Stimulated activated CD4-positive, alpha-beta T cell treated with anti-CD3 and anti-CD28 coated beads, Interleukin-12 subunit alpha, Interleukin-12 subunit beta, amount 100 ng/mL, for 24 hours (primary cell): ENCODE results near the gene ATXN1.

Experiments
- DNase-seq, 2 experiments: peaks; one replicate each; pipeline ENCODE4 v3.0.0-alpha.2; 2020; ENCODE audit warnings: low read depth in 2 of 2

ATXN1 gene

DNA sequence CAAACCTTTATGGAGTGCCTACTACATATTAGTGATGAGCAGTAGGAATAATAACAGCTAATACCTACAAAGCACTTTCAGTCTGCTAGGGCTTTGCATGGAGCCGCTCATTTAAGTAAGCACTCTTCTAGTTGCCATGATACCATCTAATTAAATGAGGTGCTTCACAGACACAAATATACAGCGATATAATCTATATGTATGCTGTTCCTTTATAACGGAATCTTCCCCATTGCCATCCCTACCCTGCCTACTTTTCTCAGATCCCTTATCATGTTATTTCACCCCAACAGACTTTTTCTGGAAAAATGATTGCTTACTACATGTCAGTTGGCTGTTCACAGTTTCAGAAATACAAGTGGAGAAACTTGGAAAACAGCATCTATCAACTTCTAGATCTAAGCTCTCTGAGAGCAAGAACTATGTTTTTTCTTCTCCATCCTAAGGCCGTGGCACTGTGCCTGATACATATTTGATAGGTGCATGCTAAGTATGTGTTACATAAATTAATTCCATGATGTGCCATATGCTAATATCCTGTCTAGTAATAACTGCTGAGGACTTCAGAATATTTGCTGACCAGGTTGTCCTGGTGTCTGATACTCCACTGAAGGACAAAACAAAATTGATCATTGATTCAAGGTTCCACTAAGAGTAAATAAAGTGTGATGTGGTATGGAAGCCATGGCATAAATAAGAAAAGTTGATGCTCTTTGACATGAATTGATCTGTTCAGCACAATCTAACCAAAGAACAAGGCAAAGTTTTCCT lies 398.3 kb downstream of the ATXN1 start:
- no peak for DNase-seq

GRCh38 chr6:16362296-16362695 lies 399.0 kb downstream of the ATXN1 start:
- no peak for DNase-seq

DNA sequence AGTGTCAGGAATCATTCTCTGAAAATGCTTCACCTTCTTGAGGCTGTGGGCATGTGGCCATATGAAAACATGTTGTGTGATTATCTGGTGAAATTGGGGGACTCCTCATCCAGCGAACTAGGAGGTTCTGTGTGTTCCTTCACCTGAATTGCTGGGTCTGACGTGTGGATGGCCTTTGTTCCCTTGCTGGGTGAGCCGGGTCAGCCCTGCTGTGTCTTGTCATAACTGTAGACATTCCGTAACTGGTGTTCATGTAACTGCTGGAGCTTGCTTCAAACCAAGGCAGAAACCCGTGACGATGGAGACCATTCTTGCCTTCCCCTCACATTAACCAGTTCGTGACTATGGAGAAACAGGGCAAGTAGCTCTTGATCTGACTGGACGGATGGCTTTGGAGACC lies 399.4 kb downstream of the ATXN1 start:
- no peak for DNase-seq

GRCh38 chr6:16361121-16361520 lies 400.1 kb downstream of the ATXN1 start:
- DNase-seq, result no peak

- DNase-seq, result no peak
Observed at GRCh38 chr6:16360365-16360764, 400.9 kb downstream of the ATXN1 start.

- no peak for DNase-seq
Observed at GRCh38 chr6:16359563-16359962, 401.7 kb downstream of the ATXN1 start.

DNA sequence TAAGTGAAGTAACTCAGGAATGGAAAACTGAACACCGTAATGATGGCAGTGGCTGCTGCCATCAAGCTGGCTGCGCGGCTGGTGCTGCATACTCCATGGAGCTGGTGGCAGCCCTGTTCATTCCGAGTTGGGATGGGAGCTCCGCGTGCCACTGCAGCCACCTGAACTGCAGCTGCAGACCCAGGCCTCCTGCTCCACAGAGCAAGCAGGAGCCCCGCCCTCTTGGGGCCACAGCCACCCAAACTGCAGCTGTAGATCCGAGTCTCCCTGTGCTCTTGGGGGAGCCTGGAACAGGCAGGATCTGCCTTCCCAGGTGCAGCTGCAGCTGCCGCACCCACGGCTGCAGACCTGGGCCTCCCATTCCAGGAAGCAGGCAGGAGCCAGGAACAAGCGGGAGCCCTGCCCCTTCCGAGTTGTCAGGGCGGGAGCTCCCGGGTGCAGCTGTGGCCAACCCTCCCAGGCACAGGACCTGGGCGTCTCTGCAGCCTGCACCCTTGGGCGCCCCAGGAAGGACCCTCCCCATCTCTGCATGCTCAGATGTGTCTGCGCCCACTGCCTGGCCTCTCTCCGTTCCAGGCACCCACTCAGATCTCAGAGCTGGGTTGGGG lies 402.6 kb downstream of the ATXN1 start:
- DNase-seq, result no peak

GRCh38 chr6:16355699-16356446 lies 405.4 kb downstream of the ATXN1 start:
- no peak for DNase-seq

DNA sequence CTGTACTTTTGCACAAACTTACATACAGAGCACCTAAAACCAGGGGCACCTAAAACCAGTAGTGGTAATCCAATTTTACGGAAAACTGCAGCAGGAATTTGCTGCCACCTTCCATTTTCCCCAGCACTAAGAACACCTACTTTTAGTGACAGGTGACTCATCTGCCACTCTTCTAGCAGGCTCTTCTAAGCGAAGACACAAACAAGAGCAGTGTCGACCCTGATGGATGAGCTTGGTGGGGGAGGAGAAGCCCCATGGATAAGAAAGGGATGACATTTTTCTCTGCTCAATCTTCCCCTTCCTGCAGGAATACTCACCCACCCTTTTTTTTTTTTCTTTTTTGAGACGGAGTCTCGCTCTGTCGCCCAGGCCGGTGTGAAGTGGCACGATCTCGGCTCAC lies 406.0 kb downstream of the ATXN1 start:
- DNase-seq, result no peak

GRCh38 chr6:16354692-16355091 lies 406.6 kb downstream of the ATXN1 start:
- DNase-seq, result no peak

GRCh38 chr6:16352821-16353438 lies 408.3 kb downstream of the ATXN1 start:
- no peak for DNase-seq

DNA sequence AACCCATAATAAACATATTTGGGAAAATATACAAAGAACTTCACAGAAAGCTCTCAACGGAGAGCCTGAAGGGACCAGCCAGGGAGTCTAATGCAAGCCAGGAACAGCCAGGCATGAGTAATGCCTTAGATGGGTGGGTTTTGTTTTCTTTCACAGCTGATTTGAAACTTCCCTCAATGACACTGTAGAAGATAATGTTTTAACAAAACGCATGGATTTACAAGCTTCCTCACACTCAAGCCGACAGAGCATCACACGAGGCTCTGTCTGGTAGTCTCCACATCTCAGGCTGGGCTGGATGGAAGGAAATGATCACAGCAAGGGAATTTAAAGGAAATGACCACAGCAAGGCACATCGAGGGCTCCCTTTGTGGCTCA lies 409.0 kb downstream of the ATXN1 start:
- DNase-seq, result no peak

DNA sequence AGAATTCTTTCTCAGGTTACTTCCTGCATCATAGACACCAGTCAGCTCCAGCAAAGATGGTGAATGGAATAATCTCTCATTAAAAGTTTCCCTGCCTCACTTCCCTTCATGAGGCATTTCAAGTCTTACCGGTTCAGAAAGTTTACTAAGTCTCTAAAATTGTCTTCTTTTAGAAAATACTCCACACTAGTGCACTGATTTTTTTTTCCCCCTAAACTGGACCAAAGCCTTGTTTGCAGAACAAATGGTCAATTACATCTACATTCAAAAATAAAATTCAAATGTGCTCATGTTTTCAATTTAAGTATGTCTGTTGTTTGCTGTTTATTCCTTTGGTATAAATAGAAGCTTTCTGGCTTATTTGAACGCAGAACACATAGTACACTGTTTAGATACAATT lies 411.7 kb downstream of the ATXN1 start:
- DNase-seq, result no peak

- DNase-seq, result no peak
Observed at GRCh38 chr6:16346831-16347230, 414.4 kb downstream of the ATXN1 start.

DNA sequence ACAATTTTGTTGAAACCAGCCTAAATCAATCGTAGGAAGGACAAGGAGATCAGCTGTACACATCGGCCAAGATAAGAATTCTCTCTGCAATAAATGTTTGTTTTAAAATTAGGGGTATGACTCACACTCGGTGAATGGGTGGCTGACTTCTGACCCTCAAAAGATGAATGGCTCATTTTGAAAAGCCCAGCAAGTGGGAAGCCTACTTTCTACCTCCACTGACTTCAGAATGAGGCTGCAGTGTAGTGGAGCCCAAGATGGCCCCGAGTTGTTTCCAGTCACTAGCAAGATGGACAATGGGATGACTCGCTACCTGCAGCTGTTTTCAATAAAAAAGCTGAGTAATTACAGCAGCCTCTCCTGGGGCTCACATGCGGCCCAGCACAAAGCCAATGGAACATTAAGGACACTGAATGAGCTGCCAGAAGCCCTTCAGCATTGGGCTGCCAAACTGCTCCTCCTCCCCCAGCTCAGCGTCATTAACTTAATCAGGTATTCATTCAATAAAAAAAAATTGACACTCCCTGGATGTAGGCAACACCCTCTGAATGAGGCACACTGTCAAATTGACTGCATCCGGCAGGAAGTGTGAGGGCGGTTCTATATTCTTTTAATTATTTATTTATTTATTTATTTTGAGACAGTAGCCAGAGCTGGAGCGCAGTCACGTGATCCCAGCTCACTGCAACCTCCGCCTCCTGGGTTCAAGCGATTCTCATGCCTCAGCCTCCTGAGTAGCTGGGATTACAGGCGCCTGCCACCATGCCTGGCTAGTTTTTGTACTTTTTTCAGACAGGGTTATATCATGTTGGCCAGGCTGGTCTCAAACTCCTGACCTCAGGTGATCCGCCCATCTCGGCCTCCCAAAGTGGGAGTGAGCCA lies 415.6 kb downstream of the ATXN1 start:
- no peak for DNase-seq

- DNase-seq, result no peak
Observed at GRCh38 chr6:16344756-16345155, 416.5 kb downstream of the ATXN1 start.

GRCh38 chr6:16343593-16343992 lies 417.7 kb downstream of the ATXN1 start:
- DNase-seq, result no peak

GRCh38 chr6:16339265-16339587 lies 422.0 kb downstream of the ATXN1 start:
- DNase-seq, result no peak

- no peak for DNase-seq
Observed at GRCh38 chr6:16338577-16339264, 422.5 kb downstream of the ATXN1 start.

GRCh38 chr6:16337295-16337975 lies 423.8 kb downstream of the ATXN1 start:
- no peak for DNase-seq

- DNase-seq, result no peak
Observed at GRCh38 chr6:16336911-16337294, 424.4 kb downstream of the ATXN1 start.
